H1 (cell line): ENCODE measurements around the gene EFCAB3. TPM values are rescaled to one million over a fixed set of nuclear protein-coding genes. Genes with fewer than 3 reads are reported as not detected.

Source experiments
- BRCA1 ChIP-seq: IDR thresholded peaks from 2 replicates; pipeline ENCODE4 v1.6.1; 2012; ENCODE audit warnings: low read depth, low read length, improper control_type of control experiment
- CREB1 ChIP-seq: IDR thresholded peaks from 2 replicates; pipeline ENCODE4 v1.6.1; 2012; ENCODE audit warnings: inconsistent platforms
- GTF2F1 ChIP-seq: IDR thresholded peaks from 2 replicates; pipeline ENCODE4 v1.6.1; 2012; ENCODE audit warnings: low read depth, low read length, improper control_type of control experiment, borderline replicate concordance
- NANOG ChIP-seq: IDR thresholded peaks from 2 replicates; pipeline ENCODE4 v1.6.1; 2011; ENCODE audit warnings: low read length, low read depth, mild to moderate bottlenecking, inconsistent platforms; ENCODE audit not compliant: insufficient read depth, poor library complexity, severe bottlenecking
- POU5F1 ChIP-seq: IDR thresholded peaks from 2 replicates; pipeline ENCODE4 v1.6.1; 2011; ENCODE audit warnings: low read depth, mild to moderate bottlenecking, low read length, moderate library complexity
- SIN3A ChIP-seq, 2 experiments: IDR thresholded peaks in 1 of 2; conservative IDR thresholded peaks in 1 of 2; 2 replicates each; pipeline ENCODE4 v1.6.1; 2011 to 2012; ENCODE audit warnings: low read length in 2 of 2, improper control_type of control experiment in 1 of 2, low read depth in 1 of 2, mild to moderate bottlenecking in 1 of 2
- SIX5 ChIP-seq: IDR thresholded peaks from 2 replicates; pipeline ENCODE4 v1.6.1; 2011; ENCODE audit warnings: mild to moderate bottlenecking, low read depth, low read length
- SP1 ChIP-seq: IDR thresholded peaks from 2 replicates; pipeline ENCODE4 v1.6.1; 2011; ENCODE audit warnings: low read depth, low read length
- SUZ12 ChIP-seq: fragments of 200-600 bp; sonication (generic); IDR thresholded peaks from 2 replicates; pipeline ENCODE4 v1.6.1; 2012; ENCODE audit warnings: mild to moderate bottlenecking, inconsistent platforms, low read length, moderate library complexity, mixed read lengths
- TBP ChIP-seq: IDR thresholded peaks from 2 replicates; pipeline ENCODE4 v1.6.1; 2011; ENCODE audit warnings: low read depth, low read length, improper control_type of control experiment
- YY1 ChIP-seq: IDR thresholded peaks from 2 replicates; pipeline ENCODE4 v1.6.1; 2011; ENCODE audit warnings: low read depth, mild to moderate bottlenecking, low read length
- polyA plus RNA-seq, 7 experiments: library from polyadenylated mRNA; depleted of rRNA in 3 of 7; stranded (reverse) in 5 of 7; unstranded in 2 of 7; fragments of >200 nt in 5 of 7; fragments of 200-250 nt in 2 of 7; gene quantifications; 1 replicate in 5 of 7; 2 replicates in 1 of 7; 4 replicates in 1 of 7; pipeline versions ENCODE4 v1.2.1 to v1.2.3, GENCODE V29; 2011 to 2013; ENCODE audit warnings: missing spikeins in 2 of 7, mixed read lengths in 2 of 7
- total RNA-seq: library from RNA; stranded (reverse); fragmentation: NEBNext Ultra II Directional; extraction: Animal tissue kit (Norgen Biotek cat#: 25700); gene quantifications from 2 replicates; pipeline ENCODE4 v1.2.1, GENCODE V29; 2021
- TF ChIP-seq, protein P1 (sequence below): IDR thresholded peaks from 2 replicates; pipeline ENCODE4 v1.6.1; 2011; ENCODE audit warnings: low read length, improper control_type of control experiment
- TF ChIP-seq, protein P2 (sequence below): IDR thresholded peaks from 2 replicates; pipeline ENCODE4 v1.6.1; 2012; ENCODE audit warnings: inconsistent platforms

The EFCAB3 gene
- total and polyA plus RNA-seq, 2 of the 8 experiments (the other 6 are each of a cell fraction or from before 2014, with no cell fraction given): not detected

DNA sequence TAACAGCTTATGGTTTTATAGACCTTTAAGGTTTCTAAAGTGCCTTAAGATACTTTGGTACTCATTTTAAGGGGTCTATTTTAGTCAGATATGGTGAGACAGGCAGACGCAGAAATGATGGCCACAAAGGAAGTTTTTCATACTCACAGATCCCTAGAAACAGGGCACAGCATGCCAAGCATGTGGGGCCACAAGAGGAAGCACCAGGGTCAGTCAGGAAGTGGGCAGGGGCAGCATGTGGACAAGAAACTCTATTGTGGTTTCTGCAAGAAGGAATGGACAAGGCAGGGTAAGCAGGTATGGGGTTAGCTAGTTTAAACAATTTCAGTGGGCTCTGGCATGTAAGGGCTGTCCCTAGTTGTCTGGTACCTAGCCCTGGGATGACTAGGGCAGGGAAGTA lies 8.5 kb downstream of the EFCAB3 start (continued):
- TF ChIP-seq, protein P1, sequence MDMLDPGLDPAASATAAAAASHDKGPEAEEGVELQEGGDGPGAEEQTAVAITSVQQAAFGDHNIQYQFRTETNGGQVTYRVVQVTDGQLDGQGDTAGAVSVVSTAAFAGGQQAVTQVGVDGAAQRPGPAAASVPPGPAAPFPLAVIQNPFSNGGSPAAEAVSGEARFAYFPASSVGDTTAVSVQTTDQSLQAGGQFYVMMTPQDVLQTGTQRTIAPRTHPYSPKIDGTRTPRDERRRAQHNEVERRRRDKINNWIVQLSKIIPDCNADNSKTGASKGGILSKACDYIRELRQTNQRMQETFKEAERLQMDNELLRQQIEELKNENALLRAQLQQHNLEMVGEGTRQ: no peak
- TF ChIP-seq SUZ12 (no peak), SIN3A (conservative IDR thresholded peaks at IDR 0.05 in 1 of 2, IDR thresholded peaks at IDR 0.05 in 1 of 2; ENCODE audit: low read depth in 1 of 2, low read length in 2 of 2) (no peak), NANOG (no peak), BRCA1 (no peak), YY1 (no peak), SP1 (no peak), POU5F1 (no peak), CREB1 (no peak), SIX5 (no peak), GTF2F1 (no peak), TBP (no peak)
- TF ChIP-seq, protein P2, sequence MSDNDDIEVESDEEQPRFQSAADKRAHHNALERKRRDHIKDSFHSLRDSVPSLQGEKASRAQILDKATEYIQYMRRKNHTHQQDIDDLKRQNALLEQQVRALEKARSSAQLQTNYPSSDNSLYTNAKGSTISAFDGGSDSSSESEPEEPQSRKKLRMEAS: no peak
